ENCODE results near the gene SLC35E3.

SLC35E3 gene

GRCh38 chr12:68745904-68746571, at the start of gene SLC35E3:
SLC35E3 (plus strand) TSS chr12:68746176; CDS start chr12:68746378, 202 bp downstream.
- Histone ChIP-seq H3K9me3 (no peaks in the 10 kb centered on the region), H3K4me3 (peak within 1 kb of the TSS; percentile 62), H3K36me3 (replicated peaks) (peaks cover 6% of the 10 kb centered on the region), H3K27me3 (ENCODE audit: low read depth) (no peaks in the 10 kb centered on the region), H3K4me1 (peaks cover 13% of the 10 kb centered on the region)
- peak; percentile 91 to 96 for DNase-seq (ENCODE audit: low spot score in 2 of 2)
- in situ Hi-C loops (cut with MboI; ENCODE audit: low sequenced_read_pairs), result no loop called here

GRCh38 chr12:68699486-68699885, 46.5 kb upstream of the SLC35E3 start:
- Histone ChIP-seq H3K4me3 (no peak overlapping the region), H3K36me3 (replicated peaks) (peaks cover 90% of the 10 kb centered on the region), H3K9me3 (no peaks in the 10 kb centered on the region), H3K4me1 (no peaks in the 10 kb centered on the region), H3K27me3 (ENCODE audit: low read depth) (no peaks in the 10 kb centered on the region)
- no peak for DNase-seq (ENCODE audit: low spot score in 2 of 2)
- in situ Hi-C loops (cut with MboI; ENCODE audit: low sequenced_read_pairs), result loop anchor here (25.0 kb wide), 1 partner anchor 662 kb away; no protein-coding TSS in a partner anchor

DNA sequence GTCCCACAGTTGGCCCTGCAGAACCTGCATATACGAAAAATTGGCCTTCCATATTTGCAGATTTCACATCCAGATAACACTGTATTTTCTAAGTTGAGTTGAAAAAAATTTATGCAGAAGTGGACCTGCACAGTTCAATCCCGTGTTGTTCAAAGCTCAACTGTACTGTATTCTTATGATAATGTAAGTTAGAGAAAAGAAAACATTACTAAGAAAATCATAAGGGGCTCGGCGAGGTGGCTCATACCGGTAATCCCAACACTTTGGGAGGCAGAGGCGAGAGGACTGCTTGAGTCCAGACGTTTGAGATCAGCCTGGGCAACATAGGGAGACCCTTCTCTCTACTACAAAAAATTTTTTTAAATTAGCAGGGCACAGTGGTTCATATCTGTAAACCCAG, 18.2 kb upstream of the SLC35E3 start:
- Histone ChIP-seq H3K36me3 (replicated peaks) (peaks cover 58% of the 10 kb centered on the region), H3K4me3 (no peak overlapping the region), H3K27me3 (ENCODE audit: low read depth) (no peaks in the 10 kb centered on the region), H3K4me1 (peaks cover 5% of the 10 kb centered on the region), H3K9me3 (no peaks in the 10 kb centered on the region)
- peak; percentile 54 to 72 for DNase-seq (ENCODE audit: low spot score in 2 of 2)
- in situ Hi-C loops (cut with MboI; ENCODE audit: low sequenced_read_pairs), result no loop called here

DNA sequence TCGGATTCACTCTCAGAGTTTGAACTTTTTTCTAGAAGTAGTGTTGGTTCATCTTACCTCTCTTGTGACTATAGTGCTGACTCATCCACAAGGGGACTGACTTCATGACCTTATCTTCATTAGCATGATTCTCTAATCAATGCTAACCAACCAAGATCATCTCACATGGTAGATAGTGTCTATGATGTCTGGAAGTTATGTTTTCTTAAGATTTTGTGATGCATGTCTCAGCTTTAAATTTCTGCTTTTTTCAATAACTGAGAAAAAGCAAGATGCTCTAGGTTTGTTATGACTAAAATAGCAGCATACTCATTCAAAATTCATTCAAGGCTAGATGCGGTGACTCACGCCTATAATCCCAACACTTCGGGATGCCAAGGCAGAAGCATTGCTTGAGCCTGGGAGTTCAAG, 12.3 kb upstream of the SLC35E3 start:
- no peaks in the 10 kb centered on the region for H3K27me3 ChIP-seq (ENCODE audit: low read depth)
- peaks cover 71% of the 10 kb centered on the region for H3K36me3 ChIP-seq (replicated peaks)
- no peaks in the 10 kb centered on the region for H3K9me3 ChIP-seq
- in situ Hi-C loops (cut with MboI; ENCODE audit: low sequenced_read_pairs), result no loop called here
- DNase-seq (ENCODE audit: low spot score in 2 of 2), result no peak
- no peak overlapping the region for H3K4me3 ChIP-seq
- H3K4me1 ChIP-seq, result no peaks in the 10 kb centered on the region

DNA sequence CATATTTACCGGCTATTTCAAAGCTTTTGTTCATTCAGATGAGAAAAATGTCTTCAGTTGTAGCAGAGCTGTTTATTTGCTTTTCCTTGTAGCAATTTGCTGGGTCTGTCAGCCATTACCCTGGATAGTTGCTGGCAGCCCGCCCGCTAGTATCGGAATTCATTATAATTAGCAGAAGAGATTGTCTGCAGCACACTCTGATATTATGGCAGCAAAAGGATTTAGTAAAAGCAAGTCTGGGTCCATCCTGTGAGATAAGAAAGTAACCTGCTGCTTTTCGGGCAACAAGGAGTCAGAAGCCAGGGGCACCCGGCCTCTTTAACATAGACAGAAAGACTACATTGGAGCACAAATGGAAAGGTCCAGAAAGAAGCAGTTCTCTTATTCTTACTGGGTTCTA, 6.1 kb upstream of the SLC35E3 start:
- Histone ChIP-seq H3K4me3 (no peak overlapping the region), H3K4me1 (no peaks in the 10 kb centered on the region), H3K9me3 (no peaks in the 10 kb centered on the region), H3K27me3 (ENCODE audit: low read depth) (no peaks in the 10 kb centered on the region), H3K36me3 (replicated peaks) (peaks cover 44% of the 10 kb centered on the region)
- no peak for DNase-seq (ENCODE audit: low spot score in 2 of 2)
- in situ Hi-C loops (cut with MboI; ENCODE audit: low sequenced_read_pairs), result no loop called here

GRCh38 chr12:68743356-68743755, 2.6 kb upstream of the SLC35E3 start:
- no peak for DNase-seq (ENCODE audit: low spot score in 2 of 2)
- H3K4me1 ChIP-seq, result peaks cover 13% of the 10 kb centered on the region
- in situ Hi-C loops (cut with MboI; ENCODE audit: low sequenced_read_pairs), result no loop called here
- no peaks in the 10 kb centered on the region for H3K27me3 ChIP-seq (ENCODE audit: low read depth)
- H3K9me3 ChIP-seq, result no peaks in the 10 kb centered on the region
- peaks cover 18% of the 10 kb centered on the region for H3K36me3 ChIP-seq (replicated peaks)
- no peak overlapping the region for H3K4me3 ChIP-seq

DNA sequence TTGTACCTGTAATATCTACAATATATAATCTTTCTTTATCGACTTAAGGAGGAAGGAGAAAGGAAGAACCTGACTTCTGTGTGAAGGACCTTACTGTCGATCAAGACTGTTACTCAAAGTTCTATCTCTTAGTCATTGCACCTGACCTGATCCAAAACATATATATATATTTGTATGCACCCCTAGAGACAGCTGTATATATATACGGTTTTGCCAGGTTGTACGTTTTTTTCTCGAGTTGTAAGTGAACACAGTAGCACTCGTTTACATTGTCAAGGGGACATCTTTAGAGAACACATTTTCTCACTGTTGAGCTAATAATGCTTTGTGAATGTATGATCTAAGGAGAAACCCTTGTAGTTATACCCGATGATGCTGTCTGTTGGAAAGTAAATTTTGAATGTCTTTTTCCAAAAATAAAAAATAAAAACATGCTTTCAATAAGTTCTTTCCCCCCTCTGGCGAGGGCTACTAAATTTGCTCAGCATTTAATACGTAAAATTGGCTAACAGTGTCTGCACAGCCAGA, 536 bp upstream of the SLC35E3 start:
- Histone ChIP-seq H3K27me3 (ENCODE audit: low read depth) (no peaks in the 10 kb centered on the region), H3K9me3 (no peaks in the 10 kb centered on the region), H3K36me3 (replicated peaks) (peaks cover 6% of the 10 kb centered on the region), H3K4me1 (peaks cover 13% of the 10 kb centered on the region), H3K4me3 (peak overlapping the region; percentile 62)
- in situ Hi-C loops (cut with MboI; ENCODE audit: low sequenced_read_pairs), result no loop called here
- DNase-seq (ENCODE audit: low spot score in 2 of 2), result no peak

DNA sequence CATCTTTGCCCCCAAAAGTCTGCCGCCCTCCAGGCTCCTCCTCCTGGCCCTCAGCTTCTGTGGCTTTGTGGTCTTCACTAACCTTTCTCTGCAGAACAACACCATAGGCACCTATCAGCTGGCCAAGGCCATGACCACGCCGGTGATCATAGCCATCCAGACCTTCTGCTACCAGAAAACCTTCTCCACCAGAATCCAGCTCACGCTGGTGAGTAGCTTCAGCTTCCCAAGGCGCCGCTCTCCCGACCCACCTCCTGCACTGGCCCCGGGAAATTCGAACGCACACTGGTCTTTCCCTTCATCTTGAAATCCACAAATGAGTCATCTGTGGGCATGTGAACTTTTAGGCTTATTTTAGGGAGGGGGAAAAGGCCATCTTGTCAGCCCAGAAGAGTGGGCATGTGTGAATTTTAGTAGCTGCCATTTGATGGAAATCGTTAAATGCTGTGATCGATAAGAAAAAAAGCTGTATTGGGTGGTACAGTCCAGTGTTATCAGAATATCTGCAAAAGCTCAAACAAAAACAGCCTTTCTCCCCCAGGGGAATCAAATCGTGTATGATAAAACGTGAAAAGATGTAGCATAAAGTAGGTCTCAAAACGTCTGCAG, 700 bp downstream of the SLC35E3 start:
- H3K9me3 ChIP-seq, result no peaks in the 10 kb centered on the region
- peak overlapping the region; percentile 62 for H3K4me3 ChIP-seq
- peaks cover 6% of the 10 kb centered on the region for H3K36me3 ChIP-seq (replicated peaks)
- H3K27me3 ChIP-seq (ENCODE audit: low read depth), result no peaks in the 10 kb centered on the region
- in situ Hi-C loops (cut with MboI; ENCODE audit: low sequenced_read_pairs), result no loop called here
- peak; percentile 34 to 60 for DNase-seq (ENCODE audit: low spot score in 2 of 2)
- H3K4me1 ChIP-seq, result peaks cover 13% of the 10 kb centered on the region

GRCh38 chr12:68749443-68749842, 3.5 kb downstream of the SLC35E3 start:
- Histone ChIP-seq H3K36me3 (replicated peaks) (peaks cover 3% of the 10 kb centered on the region; the same call in 1 of the 2 replicates), H3K9me3 (no peaks in the 10 kb centered on the region), H3K4me3 (no peak overlapping the region)

DNA sequence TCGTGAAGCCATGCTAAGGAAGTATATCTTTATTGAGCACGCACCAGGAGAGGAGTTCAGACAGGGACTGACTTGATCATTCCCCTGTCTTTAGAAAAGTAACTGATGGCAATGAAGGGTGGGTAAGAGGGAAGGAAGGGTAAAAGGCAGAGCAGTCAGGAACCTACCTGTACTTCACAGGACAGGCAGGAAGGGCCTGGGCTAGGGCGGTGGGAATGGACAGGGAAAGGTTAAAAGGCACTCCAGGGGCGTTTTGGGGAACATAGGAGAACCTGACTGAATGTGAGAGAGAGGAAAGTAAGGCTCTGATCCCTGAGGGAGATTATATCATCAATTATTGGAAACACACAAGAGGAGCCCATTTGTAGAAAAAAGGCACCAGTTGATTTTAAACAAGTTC, 3.9 kb downstream of the SLC35E3 start:
- no peak for DNase-seq (ENCODE audit: low spot score in 2 of 2)
- peaks cover 3% of the 10 kb centered on the region; the same call in 1 of the 2 replicates for H3K36me3 ChIP-seq (replicated peaks)

More at GRCh38 chr12:68749443-68749842, 3.5 kb downstream of the SLC35E3 start:
- DNase-seq (ENCODE audit: low spot score in 2 of 2), result no peak
- Histone ChIP-seq H3K27me3 (ENCODE audit: low read depth) (no peaks in the 10 kb centered on the region), H3K4me1 (peaks cover 13% of the 10 kb centered on the region)
- in situ Hi-C loops (cut with MboI; ENCODE audit: low sequenced_read_pairs), result no loop called here

DNA sequence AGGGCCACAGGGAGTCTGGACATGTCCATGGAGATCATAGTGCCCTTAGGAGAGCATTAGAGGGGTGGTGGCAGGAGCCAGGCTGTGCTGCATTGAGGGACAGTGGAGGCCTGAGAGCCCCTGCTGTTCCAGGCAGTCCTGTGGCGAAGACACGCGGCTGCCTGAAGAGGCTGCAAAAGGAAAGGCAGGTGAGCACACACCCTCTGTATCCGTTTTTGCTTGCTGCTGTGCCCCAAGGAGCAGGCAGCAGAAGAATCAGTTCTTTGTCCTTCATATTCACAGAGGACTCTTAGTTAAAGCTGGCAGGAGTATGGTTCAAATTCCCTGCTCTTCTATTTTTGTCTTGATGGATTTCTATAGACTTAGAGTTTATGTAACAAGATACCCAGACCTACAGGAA, 4.5 kb downstream of the SLC35E3 start:
- peaks cover 3% of the 10 kb centered on the region; the same call in 1 of the 2 replicates for H3K36me3 ChIP-seq (replicated peaks)
- no peak overlapping the region for H3K4me3 ChIP-seq
- H3K4me1 ChIP-seq, result peaks cover 11% of the 10 kb centered on the region

More for the DNA sequence above, 3.9 kb downstream of the SLC35E3 start:
- Histone ChIP-seq H3K9me3 (no peaks in the 10 kb centered on the region), H3K4me3 (no peak overlapping the region), H3K4me1 (peaks cover 13% of the 10 kb centered on the region), H3K27me3 (ENCODE audit: low read depth) (no peaks in the 10 kb centered on the region)
- in situ Hi-C loops (cut with MboI; ENCODE audit: low sequenced_read_pairs), result no loop called here

DNA sequence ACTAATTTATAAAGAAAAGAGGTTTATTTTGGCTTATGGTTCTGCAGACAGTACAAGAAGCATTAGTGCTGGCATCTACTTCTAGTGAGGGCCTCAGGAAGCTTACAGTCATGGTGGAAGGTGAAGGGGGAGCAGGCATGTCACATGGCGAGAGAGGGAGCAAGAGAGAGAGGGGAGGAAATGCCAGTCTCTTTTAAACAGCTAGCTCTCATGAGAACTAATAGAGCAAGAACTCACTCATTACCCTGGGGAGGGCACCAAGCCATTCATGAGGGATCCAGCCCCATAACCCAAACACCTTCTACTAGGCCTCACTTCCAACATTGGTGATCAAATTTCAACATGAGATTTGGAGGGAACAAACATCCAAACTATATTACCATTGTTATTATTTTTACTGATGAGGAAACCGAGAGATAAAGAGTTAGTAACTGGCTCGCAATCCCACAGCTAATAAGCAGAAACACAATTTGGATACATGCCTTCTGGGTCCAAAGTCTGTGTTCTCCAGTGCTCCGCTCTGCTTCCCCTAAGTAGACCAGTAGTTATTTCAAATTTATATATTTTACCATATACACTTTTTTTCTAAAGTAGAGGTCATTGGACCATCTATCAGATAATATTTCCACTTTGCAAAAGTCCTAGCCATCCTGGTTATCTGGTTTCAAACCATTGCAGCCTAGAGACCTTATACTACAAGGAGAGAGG, 9.7 kb downstream of the SLC35E3 start:
- in situ Hi-C loops (cut with MboI; ENCODE audit: low sequenced_read_pairs), result no loop called here
- no peaks in the 10 kb centered on the region for H3K4me1 ChIP-seq
- no peaks in the 10 kb centered on the region for H3K9me3 ChIP-seq
- H3K4me3 ChIP-seq, result no peak overlapping the region
- no peaks in the 10 kb centered on the region for H3K27me3 ChIP-seq (ENCODE audit: low read depth)
- no peak for DNase-seq (ENCODE audit: low spot score in 2 of 2)
- peaks cover 15% of the 10 kb centered on the region; the same call in 1 of the 2 replicates for H3K36me3 ChIP-seq (replicated peaks)

More for the DNA sequence above, 4.5 kb downstream of the SLC35E3 start:
- no peak for DNase-seq (ENCODE audit: low spot score in 2 of 2)
- Histone ChIP-seq H3K9me3 (no peaks in the 10 kb centered on the region), H3K27me3 (ENCODE audit: low read depth) (no peaks in the 10 kb centered on the region)
- in situ Hi-C loops (cut with MboI; ENCODE audit: low sequenced_read_pairs), result no loop called here

GRCh38 chr12:68759852-68760251, 13.9 kb downstream of the SLC35E3 start:
- no peaks in the 10 kb centered on the region for H3K27me3 ChIP-seq (ENCODE audit: low read depth)
- no peak for DNase-seq (ENCODE audit: low spot score in 2 of 2)

More at GRCh38 chr12:68759852-68760251, 13.9 kb downstream of the SLC35E3 start:
- no peaks in the 10 kb centered on the region for H3K9me3 ChIP-seq
- no peaks in the 10 kb centered on the region for H3K4me1 ChIP-seq
- in situ Hi-C loops (cut with MboI; ENCODE audit: low sequenced_read_pairs), result no loop called here
- no peak overlapping the region for H3K4me3 ChIP-seq
- peaks cover 20% of the 10 kb centered on the region for H3K36me3 ChIP-seq (replicated peaks)
